Fibroblast of villous mesenchyme (primary cell): ENCODE measurements around the gene HMCN1. TPM values are rescaled to one million over a fixed set of nuclear protein-coding genes. Genes with fewer than 3 reads are reported as not detected.
A peak's percentile ranks its signal among the peaks of the same experiment; 100 is the strongest.
"Not testable (repeated sequence)": the region's sequence is repeated elsewhere in the genome, so short reads cannot be mapped to it uniquely, and the experiment has no call there.

Experiments
- DNase-seq: peaks from one replicate; pipeline ENCODE4 v3.0.0-alpha.2; 2010; ENCODE audit warnings: low read depth
- H3K4me3 ChIP-seq: 2 replicates; pipeline ENCODE4 v1.5.1; 2011; ENCODE audit warnings: low read depth, mild to moderate bottlenecking, low read length
- total RNA-seq: library from RNA; depleted of rRNA; stranded (reverse); fragments of >200 nt; gene quantifications from 2 replicates; pipeline ENCODE4 v1.2.3, GENCODE V29; 2012
- TF ChIP-seq, protein P1 (sequence below): IDR thresholded peaks from 2 replicates; pipeline ENCODE4 v1.5.1; 2012; ENCODE audit warnings: low read depth, mild to moderate bottlenecking, low read length; ENCODE audit not compliant: insufficient read depth

Gene HMCN1
- total RNA-seq, 1 donor: 5.2 TPM

DNA sequence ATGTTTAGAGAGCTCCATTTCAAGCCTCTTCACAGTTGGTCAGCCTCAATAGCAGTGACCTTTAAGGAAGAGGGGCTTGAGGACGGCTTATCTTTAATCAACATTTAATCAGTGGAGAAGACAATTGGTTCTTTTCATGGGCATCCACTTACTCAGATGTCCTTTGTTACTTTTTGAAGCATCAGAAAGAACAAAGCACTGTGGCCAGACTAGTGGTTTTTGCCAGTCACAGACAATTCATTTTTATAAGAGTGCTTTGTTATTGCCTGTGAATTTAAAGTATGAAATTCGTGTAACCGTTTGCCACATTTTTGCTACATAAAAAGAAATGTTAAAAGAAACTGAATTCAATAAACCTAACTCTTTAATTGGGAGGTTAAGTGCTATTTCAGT is 418.0 kb downstream of the HMCN1 start:
- TF ChIP-seq, protein P1, sequence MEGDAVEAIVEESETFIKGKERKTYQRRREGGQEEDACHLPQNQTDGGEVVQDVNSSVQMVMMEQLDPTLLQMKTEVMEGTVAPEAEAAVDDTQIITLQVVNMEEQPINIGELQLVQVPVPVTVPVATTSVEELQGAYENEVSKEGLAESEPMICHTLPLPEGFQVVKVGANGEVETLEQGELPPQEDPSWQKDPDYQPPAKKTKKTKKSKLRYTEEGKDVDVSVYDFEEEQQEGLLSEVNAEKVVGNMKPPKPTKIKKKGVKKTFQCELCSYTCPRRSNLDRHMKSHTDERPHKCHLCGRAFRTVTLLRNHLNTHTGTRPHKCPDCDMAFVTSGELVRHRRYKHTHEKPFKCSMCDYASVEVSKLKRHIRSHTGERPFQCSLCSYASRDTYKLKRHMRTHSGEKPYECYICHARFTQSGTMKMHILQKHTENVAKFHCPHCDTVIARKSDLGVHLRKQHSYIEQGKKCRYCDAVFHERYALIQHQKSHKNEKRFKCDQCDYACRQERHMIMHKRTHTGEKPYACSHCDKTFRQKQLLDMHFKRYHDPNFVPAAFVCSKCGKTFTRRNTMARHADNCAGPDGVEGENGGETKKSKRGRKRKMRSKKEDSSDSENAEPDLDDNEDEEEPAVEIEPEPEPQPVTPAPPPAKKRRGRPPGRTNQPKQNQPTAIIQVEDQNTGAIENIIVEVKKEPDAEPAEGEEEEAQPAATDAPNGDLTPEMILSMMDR: no peak
- no peak overlapping the region for H3K4me3 ChIP-seq
- DNase-seq: no peak

DNA sequence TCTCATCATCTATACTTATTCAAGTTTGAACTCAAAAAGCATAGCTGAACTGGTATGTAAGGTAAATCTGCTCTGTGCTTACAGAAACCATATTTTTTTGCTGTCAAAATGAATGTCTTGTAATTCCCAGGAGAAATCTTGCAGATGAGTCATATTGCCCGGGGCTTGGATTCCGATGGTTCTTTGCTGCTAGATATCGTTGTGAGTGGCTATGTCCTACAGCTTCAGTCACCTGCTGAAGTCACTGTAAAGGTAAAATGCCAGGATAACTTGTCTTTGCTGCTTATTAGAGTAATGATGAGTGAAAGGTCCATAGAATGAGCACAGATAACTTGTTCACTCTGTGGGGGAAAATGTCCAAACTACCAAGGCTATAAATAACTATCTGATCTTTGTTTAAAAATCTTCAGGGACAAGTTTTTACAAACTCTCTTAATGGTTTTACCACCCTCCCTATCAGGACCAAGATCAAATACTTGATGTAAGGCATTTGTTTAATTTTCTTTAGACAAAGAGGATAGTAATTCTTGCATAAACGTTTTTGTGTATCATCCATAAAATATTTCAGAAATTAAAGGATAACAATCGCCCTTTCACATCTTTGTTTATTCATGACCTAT is 418.5 kb downstream of the HMCN1 start:
- no peak overlapping the region for H3K4me3 ChIP-seq
- peak; percentile 62 for DNase-seq
- TF ChIP-seq, protein P1: no peak

DNA sequence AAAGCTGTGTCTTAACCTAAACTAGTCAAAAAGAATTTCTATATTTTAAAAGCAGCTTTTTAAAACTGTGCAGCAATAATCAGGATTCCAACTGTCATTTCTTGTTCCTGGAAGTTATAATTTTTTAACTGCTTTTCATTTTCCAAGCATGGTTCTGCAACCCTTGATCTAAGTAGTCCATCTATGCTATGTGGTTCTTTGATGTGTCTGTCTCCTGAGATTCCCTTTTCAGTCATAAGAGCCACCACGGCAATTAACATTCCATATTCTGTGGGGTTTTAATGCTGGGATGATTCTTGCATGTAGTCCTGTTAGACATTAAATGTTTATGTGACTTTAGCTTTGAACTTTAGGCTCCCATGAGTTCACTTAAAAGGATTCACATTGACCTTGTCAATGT is 420.5 kb downstream of the HMCN1 start:
- H3K4me3 ChIP-seq: no peak overlapping the region
- TF ChIP-seq, protein P1: no peak
- DNase-seq: no peak

DNA sequence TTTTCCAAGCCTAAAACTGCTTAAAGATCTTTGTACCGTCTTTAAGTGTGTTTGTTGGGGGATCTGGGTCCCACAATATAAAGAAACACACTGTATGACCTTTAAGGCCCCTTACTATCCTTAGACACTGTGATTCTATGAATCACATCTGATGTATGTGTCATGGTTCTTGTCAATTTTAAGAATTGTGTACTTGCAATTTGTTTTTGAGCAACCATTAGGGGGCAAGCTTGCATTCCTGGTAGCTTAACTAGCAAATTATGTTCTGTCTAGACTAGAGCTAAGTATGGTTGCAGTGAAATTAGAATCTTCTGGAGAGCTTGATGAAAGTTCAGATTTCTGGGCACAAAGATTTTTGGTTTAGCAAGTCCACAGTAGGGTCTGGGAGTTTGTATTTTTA is 421.4 kb downstream of the HMCN1 start:
- DNase-seq: peak; percentile 61
- no peak overlapping the region for H3K4me3 ChIP-seq
- TF ChIP-seq, protein P1: peak; percentile 62

DNA sequence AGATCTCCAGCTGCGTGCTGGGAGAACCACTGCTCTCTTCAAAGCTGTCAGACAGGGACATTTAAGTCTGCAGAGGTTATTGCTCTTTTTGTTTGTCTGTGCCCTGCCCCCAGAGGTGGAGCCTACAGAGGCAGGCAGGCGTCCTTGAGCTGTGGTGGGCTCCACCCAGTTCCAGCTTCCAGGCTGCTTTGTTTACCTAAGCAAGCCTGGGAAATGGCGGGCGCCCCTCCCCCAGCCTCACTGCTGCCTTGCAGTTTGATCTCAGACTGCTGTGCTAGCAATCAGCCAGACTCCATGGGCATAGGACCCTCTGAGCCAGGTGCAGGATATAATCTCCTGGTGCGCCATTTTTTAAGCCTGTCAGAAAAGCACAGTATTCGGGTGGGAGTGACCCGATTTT is 428.7 kb downstream of the HMCN1 start:
- H3K4me3 ChIP-seq: not testable (repeated sequence)

DNA sequence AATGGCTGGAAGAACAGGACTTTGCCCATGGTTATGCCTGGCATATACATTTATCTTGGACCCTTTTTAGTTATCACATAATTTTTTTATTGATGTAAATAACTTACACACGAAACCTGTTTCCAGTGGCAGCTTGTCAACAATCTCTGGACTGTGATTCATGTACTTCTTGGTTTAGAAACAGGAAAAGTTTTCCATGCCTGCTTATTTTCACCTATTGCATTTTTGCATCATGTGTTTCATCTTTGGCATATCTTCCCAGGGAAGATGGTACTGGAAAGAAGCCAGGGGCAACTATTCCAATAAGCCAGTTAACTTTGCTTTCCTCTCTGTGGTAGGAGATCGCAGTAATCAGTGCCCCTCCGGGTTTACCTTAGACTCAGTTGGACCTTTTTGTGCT is 430.6 kb downstream of the HMCN1 start:
- no peak overlapping the region for H3K4me3 ChIP-seq
- DNase-seq: no peak
- TF ChIP-seq, protein P1: no peak

More for the DNA sequence above, 428.7 kb downstream of the HMCN1 start:
- not testable (repeated sequence) for DNase-seq

DNA sequence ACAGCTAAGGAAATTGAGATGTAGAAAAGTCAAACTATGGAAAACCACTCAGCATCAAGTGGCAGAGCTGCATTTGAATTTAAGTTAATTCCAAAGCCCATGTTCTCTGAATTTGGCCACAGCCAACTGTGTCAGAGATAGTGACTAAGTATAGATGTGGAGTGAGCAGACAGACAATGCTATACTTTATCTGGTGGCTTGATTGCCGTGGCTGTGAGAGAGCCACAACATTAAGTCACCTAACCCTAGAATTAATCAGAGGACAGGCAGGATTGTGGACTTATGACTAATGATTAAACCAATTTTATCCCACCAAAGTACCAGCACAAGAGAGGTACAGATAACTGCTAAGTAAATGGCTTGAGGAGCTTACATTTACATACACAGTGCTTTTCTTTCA is 431.1 kb downstream of the HMCN1 start:
- no peak for DNase-seq
- TF ChIP-seq, protein P1: no peak
- H3K4me3 ChIP-seq: no peak overlapping the region
